IMR-90 (cell line): ENCODE measurements around the gene GNB5. TPM values are rescaled to one million over a fixed set of nuclear protein-coding genes. Genes with fewer than 3 reads are reported as not detected.

Source experiments
- ATAC-seq: fragments of 200-7000 bp; cut with Tn5 transposase; 2 replicates; pipeline ENCODE4 v1.9.1; 2020; ENCODE audit warnings: low read depth, mild to moderate bottlenecking, moderate library complexity
- BruUV-seq: library from RNA; stranded (reverse); fragments of 400-500 nt; replicated peaks from 2 replicates; lab custom pipeline; 2021; lab: Mats Ljungman, UMichigan
- CTCF ChIA-PET: fragments of 300-600 bp; formaldehyde crosslinking; extraction: SDS; loops from one replicate; lab custom pipeline; 2021; ENCODE audit warnings: antibody characterized with exemption; lab: Yijun Ruan, JAX
- POLR2A ChIA-PET: fragments of 300-600 bp; sonication (Branson Sonifier 250); formaldehyde crosslinking; loops from one replicate; lab custom pipeline; 2022; ENCODE audit warnings: antibody characterized with exemption; ENCODE audit not compliant: unreplicated experiment; lab: Charles Lee
- DNase-seq: peaks from one replicate; pipeline ENCODE4 v3.0.0; 2013
- H2AFZ ChIP-seq: replicated peaks from 2 replicates; pipeline ENCODE3; 2013; ENCODE audit warnings: low read length, mild to moderate bottlenecking; ENCODE audit not compliant: poor library complexity
- H2AK5ac ChIP-seq: 2 replicates; pipeline ENCODE4 v1.6.1; 2013; ENCODE audit warnings: low read depth, low read length, inconsistent platforms
- H2AK9ac ChIP-seq: replicated peaks from 2 replicates; pipeline ENCODE3; 2013; ENCODE audit warnings: mild to moderate bottlenecking, low read depth, low read length, moderate library complexity; ENCODE audit not compliant: poor library complexity
- H2BK120ac ChIP-seq: 2 replicates; pipeline ENCODE4 v1.6.1; 2013; ENCODE audit warnings: low read depth, low read length, inconsistent platforms
- H2BK15ac ChIP-seq: 3 replicates; pipeline ENCODE4 v1.6.1; 2013; ENCODE audit warnings: low read depth, low read length, inconsistent platforms
- H2BK20ac ChIP-seq: 2 replicates; pipeline ENCODE4 v1.6.1; 2013; ENCODE audit warnings: low read depth, mild to moderate bottlenecking, inconsistent platforms, low read length, moderate library complexity
- H2BK5ac ChIP-seq: 2 replicates; pipeline ENCODE4 v1.6.1; 2013; ENCODE audit warnings: mild to moderate bottlenecking, low read depth, low read length, inconsistent platforms; ENCODE audit not compliant: poor library complexity, severe bottlenecking
- H3K14ac ChIP-seq: replicated peaks from 2 replicates; pipeline ENCODE4 v1.6.1; 2013; ENCODE audit warnings: low read depth, low read length, inconsistent platforms
- H3K18ac ChIP-seq: 2 replicates; pipeline ENCODE4 v1.6.1; 2013; ENCODE audit warnings: low read depth, low read length, control low read depth
- H3K23ac ChIP-seq: 2 replicates; pipeline ENCODE4 v1.6.1; 2013; ENCODE audit warnings: low read depth, low read length, inconsistent platforms
- H3K27ac ChIP-seq: 2 replicates; pipeline ENCODE4 v1.5.1; 2013; ENCODE audit warnings: mild to moderate bottlenecking, control low read depth, low read length; ENCODE audit not compliant: insufficient read depth
- H3K27me3 ChIP-seq: 2 replicates; pipeline ENCODE4 v1.6.1; 2013; ENCODE audit warnings: low read length; ENCODE audit not compliant: control insufficient read depth, insufficient read depth
- H3K36me3 ChIP-seq: 2 replicates; pipeline ENCODE4 v1.6.1; 2013; ENCODE audit warnings: low read length, mixed read lengths; ENCODE audit not compliant: control insufficient read depth, insufficient read depth
- H3K4ac ChIP-seq: 2 replicates; pipeline ENCODE4 v1.6.1; 2013; ENCODE audit warnings: low read depth, low read length, inconsistent platforms
- H3K4me1 ChIP-seq: 2 replicates; pipeline ENCODE4 v1.6.1; 2013; ENCODE audit warnings: low read length, mixed read lengths; ENCODE audit not compliant: control insufficient read depth, insufficient read depth
- H3K4me2 ChIP-seq: 2 replicates; pipeline ENCODE4 v1.6.1; 2013; ENCODE audit warnings: low read depth, mild to moderate bottlenecking, control low read depth, low read length, moderate library complexity
- H3K4me3 ChIP-seq: 2 replicates; pipeline ENCODE4 v1.5.1; 2013; ENCODE audit warnings: low read depth, mild to moderate bottlenecking, control low read depth, low read length, moderate library complexity; ENCODE audit not compliant: insufficient read depth
- H3K56ac ChIP-seq: 2 replicates; pipeline ENCODE4 v1.6.1; 2013; ENCODE audit warnings: low read length, inconsistent platforms; ENCODE audit not compliant: insufficient read depth; ENCODE audit errors: extremely low read depth
- H3K79me1 ChIP-seq, 2 experiments: 2 replicates each; pipeline ENCODE4 v1.6.1; 2013; ENCODE audit warnings: low read length in 2 of 2, inconsistent platforms in 1 of 2, low read depth in 1 of 2
- H3K9ac ChIP-seq: 2 replicates; pipeline ENCODE4 v1.6.1; 2013; ENCODE audit warnings: low read depth, low read length, control low read depth
- H3K9me1 ChIP-seq: 2 replicates; pipeline ENCODE4 v1.6.1; 2013; ENCODE audit warnings: low read length, inconsistent platforms; ENCODE audit not compliant: insufficient read depth
- H3K9me3 ChIP-seq: 2 replicates; pipeline ENCODE4 v1.6.1; 2013; ENCODE audit warnings: low read length; ENCODE audit not compliant: control insufficient read depth, insufficient read depth
- H4K20me1 ChIP-seq: 2 replicates; pipeline ENCODE4 v1.6.1; 2013; ENCODE audit warnings: low read length, inconsistent platforms; ENCODE audit not compliant: insufficient read depth
- H4K5ac ChIP-seq: 2 replicates; pipeline ENCODE4 v1.6.1; 2013; ENCODE audit warnings: mild to moderate bottlenecking, low read depth, low read length, control low read depth
- H4K8ac ChIP-seq, 2 experiments: 2 replicates each; pipeline ENCODE4 v1.6.1; 2013; ENCODE audit warnings: low read depth in 2 of 2, low read length in 2 of 2, control low read depth in 1 of 2, inconsistent platforms in 1 of 2
- H4K91ac ChIP-seq: 2 replicates; pipeline ENCODE4 v1.6.1; 2013; ENCODE audit warnings: low read depth, low read length, inconsistent platforms; ENCODE audit not compliant: insufficient read depth
- BHLHE40 ChIP-seq: fragments of 150-350 bp; IDR thresholded peaks from 2 replicates; pipeline ENCODE4 v1.6.1; 2016; ENCODE audit warnings: mild to moderate bottlenecking, low read depth, low read length
- CEBPB ChIP-seq: IDR thresholded peaks from 2 replicates; pipeline ENCODE4 v1.6.1; 2012; ENCODE audit warnings: low read depth, low read length, improper control_type of control experiment
- CHD1 ChIP-seq: IDR thresholded peaks from 2 replicates; pipeline ENCODE4 v1.6.1; 2012; ENCODE audit warnings: low read depth, low read length, improper control_type of control experiment
- CTCF ChIP-seq: conservative IDR thresholded peaks from 2 replicates; pipeline ENCODE4 v1.5.1; 2012; ENCODE audit warnings: mild to moderate bottlenecking, low read depth, low read length, improper control_type of control experiment
- ELK1 ChIP-seq: fragments of 150-350 bp; IDR thresholded peaks from 2 replicates; pipeline ENCODE4 v1.6.1; 2016; ENCODE audit warnings: low read depth, mild to moderate bottlenecking, low read length, moderate library complexity, borderline replicate concordance
- FOS ChIP-seq: fragments of 150-350 bp; IDR thresholded peaks from 2 replicates; pipeline ENCODE4 v1.6.1; 2016; ENCODE audit warnings: low read depth, low read length
- MAFK ChIP-seq: IDR thresholded peaks from 2 replicates; pipeline ENCODE4 v1.6.1; 2012; ENCODE audit warnings: low read depth, low read length, improper control_type of control experiment
- MAZ ChIP-seq: IDR thresholded peaks from 2 replicates; pipeline ENCODE4 v1.6.1; 2012; ENCODE audit warnings: low read depth, mild to moderate bottlenecking, low read length, improper control_type of control experiment, moderate library complexity, borderline replicate concordance
- MXI1 ChIP-seq: IDR thresholded peaks from 2 replicates; pipeline ENCODE4 v1.6.1; 2012; ENCODE audit warnings: low read depth, mild to moderate bottlenecking, low read length, moderate library complexity, borderline replicate concordance
- NFE2L2 ChIP-seq: fragments of 150-350 bp; IDR thresholded peaks from 2 replicates; pipeline ENCODE4 v1.6.1; 2016; ENCODE audit warnings: low read depth, mild to moderate bottlenecking, low read length
- POLR2A ChIP-seq: IDR thresholded peaks from 2 replicates; pipeline ENCODE4 v1.6.1; 2012; ENCODE audit warnings: mild to moderate bottlenecking, low read depth, low read length
- RAD21 ChIP-seq: IDR thresholded peaks from 2 replicates; pipeline ENCODE4 v1.6.1; 2012; ENCODE audit warnings: low read length, improper control_type of control experiment
- RCOR1 ChIP-seq: IDR thresholded peaks from 2 replicates; pipeline ENCODE4 v1.6.1; 2012; ENCODE audit warnings: mild to moderate bottlenecking, low read length, improper control_type of control experiment; ENCODE audit not compliant: insufficient replicate concordance
- RFX5 ChIP-seq: IDR thresholded peaks from 2 replicates; pipeline ENCODE4 v1.8.0; 2012; ENCODE audit warnings: low read depth, mild to moderate bottlenecking, low read length, moderate library complexity
- SMC3 ChIP-seq: fragments of 150-350 bp; IDR thresholded peaks from 2 replicates; pipeline ENCODE4 v1.6.1; 2016; ENCODE audit warnings: low read depth, mild to moderate bottlenecking, antibody characterized with exemption, low read length, moderate library complexity
- WGBS, 2 experiments: methylation state at CpG; one replicate each; pipeline versions ENCODE4 v1.1.5 to v1.1.7; 2013; ENCODE audit warnings: missing lambda C conversion rate in 2 of 2; ENCODE audit not compliant: insufficient read length in 1 of 2; ENCODE audit errors: extremely low coverage in 2 of 2; 5-methylcytosine and 5-hydroxymethylcytosine counted together
- dilution Hi-C: fragments of 300-500 bp; cut with HindIII; formaldehyde crosslinking; loops from one replicate; pipeline ENCODE4 v1.14.3; 2018; ENCODE audit warnings: low sequenced_read_pairs; ENCODE audit not compliant: unreplicated experiment
- in situ Hi-C: fragments of 300-500 bp; cut with MboI; formaldehyde crosslinking; loops from 3 replicates; pipeline ENCODE4 v1.14.3; 2019; ENCODE audit warnings: low sequenced_read_pairs, inconsistent platforms, mixed read lengths
- intact Hi-C: fragments of 100-400 bp; cut with micrococcal nuclease; formaldehyde crosslinking; loops from 2 replicates; pipeline ENCODE4 v1.10.0; 2022
- polyA plus RNA-seq, 3 experiments: library from polyadenylated mRNA; depleted of rRNA; stranded (reverse); fragments of >200 nt; gene quantifications; 2 replicates each; pipeline ENCODE4 v1.2.3, GENCODE V29; 2012; ENCODE audit warnings: low replicate concordance in 1 of 3
- total RNA-seq: library from RNA; depleted of rRNA; stranded (reverse); fragments of >200 nt; gene quantifications from 2 replicates; pipeline ENCODE4 v1.2.3, GENCODE V29; 2012
- TF ChIP-seq, protein P1 (sequence below): fragments of 150-350 bp; IDR thresholded peaks from 2 replicates; pipeline ENCODE4 v1.6.1; 2017; ENCODE audit warnings: mild to moderate bottlenecking, antibody characterized with exemption, low read length, low read depth

Gene GNB5
- total and polyA plus RNA-seq, 2 of the 4 experiments (the other 2 are of a cell fraction): 27.7 to 33.2 TPM

DNA sequence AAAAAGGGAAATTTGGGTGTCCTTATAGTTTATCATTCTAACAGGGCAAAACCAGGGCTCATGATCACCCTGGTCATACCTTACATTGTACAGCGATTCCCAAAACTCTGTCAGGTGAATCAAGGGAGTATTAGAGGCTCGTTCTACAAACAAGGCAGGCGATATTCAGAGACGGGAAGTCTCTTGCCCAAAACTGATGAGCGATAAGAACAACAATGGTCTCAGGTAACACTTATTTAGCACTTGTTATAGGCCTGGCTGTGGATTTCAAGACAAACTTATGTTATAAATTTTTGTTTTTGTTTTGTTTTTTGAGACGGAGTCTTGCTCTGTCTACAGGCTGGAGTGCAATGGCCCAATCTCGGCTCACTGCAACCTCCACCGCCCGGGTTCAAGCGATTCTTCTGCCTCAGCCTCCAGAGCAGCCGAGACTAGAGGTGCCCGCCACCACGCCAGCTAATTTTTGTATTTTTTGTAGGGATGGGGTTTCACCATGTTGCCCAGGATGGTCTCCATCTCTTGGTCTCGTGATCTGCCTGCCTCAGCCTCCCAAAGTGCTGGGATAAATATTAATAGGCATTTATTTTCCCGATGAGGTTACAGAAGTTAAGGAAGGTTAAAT, 91.4 kb downstream of the GNB5 start:
- Histone ChIP-seq H3K27me3 (no peaks in the 10 kb centered on the region), H3K4me2 (no peak overlapping the region), H3K4ac (no peak overlapping the region), H3K27ac (no peak overlapping the region), H3K14ac (no peak overlapping the region), H2BK20ac (no peak overlapping the region), H4K5ac (no peak overlapping the region), H4K8ac (no peak overlapping the region), H4K20me1 (no peaks in the 10 kb centered on the region), H3K56ac (no peak overlapping the region), H2BK120ac (no peak overlapping the region), H3K4me3 (no peak overlapping the region), H2AK5ac (peak overlapping the region; percentile 45; the same call in 1 of the 2 replicates), H2AFZ (no peak overlapping the region), H3K36me3 (no peaks in the 10 kb centered on the region), H3K4me1 (peaks cover 12% of the 10 kb centered on the region), H2AK9ac (no peak overlapping the region), H3K18ac (no peak overlapping the region), H3K9me3 (no peaks in the 10 kb centered on the region), H3K9me1 (peaks cover 11% of the 10 kb centered on the region), H2BK5ac (no peak overlapping the region), H2BK15ac (no peak overlapping the region), H3K23ac (no peak overlapping the region), H3K79me1 (0 out of 4 replicates have a peak, but pooled peaks cover 0 to 8% of the 10 kb centered on the region in 2 experiments), H3K9ac (no peak overlapping the region), H4K91ac (no peak overlapping the region)
- WGBS, 2 experiments: 100% methylated on average over 5 of the region's 15 CpGs; no CpG with 5 or more reads in 1 of the 2 experiments
- in situ Hi-C loops (no loop called here), intact Hi-C loops (no loop called here), dilution Hi-C loops (no loop called here)
- DNase-seq (no peak), ATAC-seq (no peak)
- TF ChIP-seq FOS: no peak
- TF ChIP-seq BHLHE40: no peak
- no peak for TF ChIP-seq MAZ
- TF ChIP-seq RFX5: no peak
- TF ChIP-seq POLR2A: no peak
- TF ChIP-seq CHD1: no peak
- no peak for TF ChIP-seq RAD21
- TF ChIP-seq NFE2L2: no peak
- no peak for TF ChIP-seq CTCF
- no peak for TF ChIP-seq RCOR1
- TF ChIP-seq MAFK: no peak
- TF ChIP-seq SMC3: no peak
- TF ChIP-seq, protein P1, sequence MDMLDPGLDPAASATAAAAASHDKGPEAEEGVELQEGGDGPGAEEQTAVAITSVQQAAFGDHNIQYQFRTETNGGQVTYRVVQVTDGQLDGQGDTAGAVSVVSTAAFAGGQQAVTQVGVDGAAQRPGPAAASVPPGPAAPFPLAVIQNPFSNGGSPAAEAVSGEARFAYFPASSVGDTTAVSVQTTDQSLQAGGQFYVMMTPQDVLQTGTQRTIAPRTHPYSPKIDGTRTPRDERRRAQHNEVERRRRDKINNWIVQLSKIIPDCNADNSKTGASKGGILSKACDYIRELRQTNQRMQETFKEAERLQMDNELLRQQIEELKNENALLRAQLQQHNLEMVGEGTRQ: no peak
- TF ChIP-seq MXI1: no peak
- no peak for TF ChIP-seq CEBPB
- TF ChIP-seq ELK1: no peak
- no TSS peak for BruUV-seq
- ChIA-PET CTCF (no interaction called here), POLR2A (no interaction called here)
